Measurements from ENCODE around the gene TMEM198.

Gene TMEM198

DNA sequence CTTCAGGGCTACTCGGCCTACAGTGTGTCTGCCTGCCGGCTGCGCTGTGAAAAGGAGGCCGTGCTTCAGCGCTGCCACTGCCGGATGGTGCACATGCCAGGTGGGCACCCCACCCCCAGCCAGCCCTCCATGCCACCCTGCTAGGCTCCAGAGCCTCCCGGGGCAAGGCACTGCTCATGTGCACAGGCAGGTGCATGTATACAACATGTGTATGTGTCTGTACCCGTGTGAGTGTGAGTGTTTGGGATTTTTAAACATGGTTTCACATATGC is 11.5 kb upstream of the TMEM198 start:
- no peaks in the 10 kb centered on the region for H3K9me3 Mint-ChIP-seq
- H3K4me3 Mint-ChIP-seq, result no peak overlapping the region

GRCh38 chr2:219533930-219534661 is 9.7 kb upstream of the TMEM198 start:
- peaks cover 4% of the 10 kb centered on the region for H3K36me3 Mint-ChIP-seq (ENCODE audit: low read depth)
- TF ChIP-seq CTCF (IDR thresholded peaks at IDR 0.05; ENCODE audit: unreplicated experiment in 3 of 3), result no peak

More for the DNA sequence above, 11.5 kb upstream of the TMEM198 start:
- H3K27ac Mint-ChIP-seq, result no peak overlapping the region
- peaks cover 42% of the 10 kb centered on the region for H3K27me3 Mint-ChIP-seq (ENCODE audit: low read depth)
- peaks cover 7% of the 10 kb centered on the region for H3K4me1 Mint-ChIP-seq
- H3K36me3 Mint-ChIP-seq (ENCODE audit: low read depth), result no peaks in the 10 kb centered on the region
- TF ChIP-seq CTCF (IDR thresholded peaks at IDR 0.05; ENCODE audit: unreplicated experiment in 3 of 3), result no peak

DNA sequence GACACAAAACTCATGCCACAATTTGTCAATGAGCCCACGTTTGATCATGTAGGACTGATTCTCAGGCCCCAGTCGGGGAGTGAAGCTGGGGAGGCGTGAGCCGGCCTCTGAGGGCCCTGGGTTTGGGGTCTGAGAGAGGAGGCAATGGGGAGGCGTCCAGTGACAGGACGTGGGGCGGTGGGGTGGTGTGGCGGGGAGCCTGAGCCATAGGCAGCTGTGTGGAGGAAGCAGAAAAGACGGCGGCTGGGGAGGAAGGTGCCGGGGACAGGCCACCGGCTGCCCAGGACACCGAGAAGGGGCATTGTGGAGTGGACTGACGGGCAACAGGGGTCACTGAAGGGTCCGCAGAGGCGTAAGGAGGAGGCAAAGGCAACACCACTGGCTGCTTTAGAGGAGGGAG is 7.4 kb upstream of the TMEM198 start:
- peaks cover 11% of the 10 kb centered on the region for H3K36me3 Mint-ChIP-seq (ENCODE audit: low read depth)
- H3K27ac Mint-ChIP-seq, result peak overlapping the region in 1 of 3 experiments; percentile 26
- no peaks in the 10 kb centered on the region for H3K9me3 Mint-ChIP-seq
- H3K4me3 Mint-ChIP-seq, result no peak overlapping the region
- peaks cover 12% of the 10 kb centered on the region for H3K4me1 Mint-ChIP-seq
- peaks cover 7% of the 10 kb centered on the region for H3K27me3 Mint-ChIP-seq (ENCODE audit: low read depth)
- TF ChIP-seq CTCF (IDR thresholded peaks at IDR 0.05; ENCODE audit: unreplicated experiment in 3 of 3), result no peak

More at GRCh38 chr2:219533930-219534661, 9.7 kb upstream of the TMEM198 start:
- Mint-ChIP-seq H3K9me3 (no peaks in the 10 kb centered on the region), H3K4me1 (peaks cover 7% of the 10 kb centered on the region), H3K4me3 (no peak overlapping the region), H3K27ac (no peak overlapping the region), H3K27me3 (ENCODE audit: low read depth) (peaks cover 28% of the 10 kb centered on the region)

DNA sequence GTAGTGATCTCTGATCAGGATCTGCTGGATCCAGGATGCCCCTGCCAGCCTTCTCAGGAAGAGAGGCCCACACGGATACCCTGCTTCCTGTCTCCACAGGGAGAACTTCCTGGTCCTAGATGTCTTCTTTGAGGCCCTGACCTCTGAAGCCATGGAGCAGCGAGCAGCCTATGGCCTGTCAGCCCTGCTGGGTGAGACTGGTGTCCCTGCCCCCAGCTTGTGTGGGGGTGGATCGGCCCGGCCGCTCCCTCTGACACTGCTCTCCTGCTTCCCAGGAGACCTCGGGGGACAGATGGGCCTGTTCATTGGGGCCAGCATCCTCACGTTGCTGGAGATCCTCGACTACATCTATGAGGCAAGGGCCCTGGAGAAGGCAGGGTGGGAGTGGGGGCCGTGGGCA is 6.9 kb upstream of the TMEM198 start:
- H3K4me3 Mint-ChIP-seq, result no peak overlapping the region
- peaks cover 12% of the 10 kb centered on the region for H3K4me1 Mint-ChIP-seq
- no peak for TF ChIP-seq CTCF (IDR thresholded peaks at IDR 0.05; ENCODE audit: unreplicated experiment in 3 of 3)
- peaks cover 12% of the 10 kb centered on the region for H3K36me3 Mint-ChIP-seq (ENCODE audit: low read depth)
- no peaks in the 10 kb centered on the region for H3K9me3 Mint-ChIP-seq
- no peak overlapping the region for H3K27ac Mint-ChIP-seq
- peaks cover 4% of the 10 kb centered on the region for H3K27me3 Mint-ChIP-seq (ENCODE audit: low read depth)

DNA sequence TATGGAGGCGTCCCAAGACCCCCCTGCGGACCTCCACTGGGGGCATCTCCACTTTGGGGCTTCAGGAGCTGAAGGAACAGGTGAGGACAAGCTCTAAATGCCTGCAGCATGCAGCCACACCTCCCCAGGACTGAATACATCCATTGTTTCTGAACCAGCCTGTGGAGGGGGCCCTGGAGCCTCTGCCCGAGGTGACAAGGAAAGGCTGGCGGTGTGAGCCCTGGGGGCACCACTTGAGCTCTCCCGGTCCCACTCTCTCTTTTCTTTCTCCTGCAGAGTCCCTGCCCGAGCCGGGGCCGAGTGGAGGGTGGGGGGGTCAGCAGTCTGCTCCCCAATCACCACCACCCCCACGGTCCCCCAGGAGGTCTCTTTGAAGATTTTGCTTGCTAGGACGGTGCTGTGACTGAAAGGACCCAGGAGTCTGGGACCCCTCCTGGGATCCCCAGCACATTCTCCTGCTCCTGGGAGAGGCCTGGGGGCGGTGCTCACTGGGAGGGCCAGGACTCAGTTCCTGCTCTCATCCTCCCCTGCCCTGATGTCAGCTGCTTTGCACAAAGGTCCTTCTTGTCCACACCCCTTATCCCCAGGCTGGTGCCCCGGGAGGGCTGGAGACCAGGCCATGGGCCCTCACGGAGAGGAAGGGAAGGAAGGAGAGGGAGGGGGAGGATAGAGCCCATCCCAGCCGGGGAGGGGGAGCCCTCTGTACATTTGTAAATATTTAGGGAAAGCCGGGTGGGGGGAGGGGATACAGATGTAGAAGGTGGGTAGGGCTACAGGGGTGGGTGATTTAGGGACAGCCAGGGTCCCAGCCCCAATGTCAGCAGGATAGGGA is 6.0 kb upstream of the TMEM198 start:
- peaks cover 4% of the 10 kb centered on the region for H3K27me3 Mint-ChIP-seq (ENCODE audit: low read depth)
- peaks cover 12% of the 10 kb centered on the region for H3K36me3 Mint-ChIP-seq (ENCODE audit: low read depth)
- no peak overlapping the region for H3K4me3 Mint-ChIP-seq
- peaks cover 21% of the 10 kb centered on the region for H3K4me1 Mint-ChIP-seq
- no peaks in the 10 kb centered on the region for H3K9me3 Mint-ChIP-seq
- TF ChIP-seq CTCF (IDR thresholded peaks at IDR 0.05; ENCODE audit: unreplicated experiment in 3 of 3), result no peak
- H3K27ac Mint-ChIP-seq, result peak overlapping the region in 1 of 3 experiments; percentile 80
